HEK293 (cell line): ENCODE data around the gene MGME1.

Experiments used
- CTCF ChIA-PET: fragments of 350-600 bp; formaldehyde crosslinking; extraction: SDS; loops from one replicate; lab custom pipeline; 2021; ENCODE audit warnings: antibody characterized with exemption; lab: Yijun Ruan, JAX
- POLR2A ChIA-PET: fragments of 300-600 bp; formaldehyde crosslinking; extraction: SDS; loops from one replicate; lab custom pipeline; 2020; ENCODE audit warnings: antibody characterized with exemption, inconsistent platforms; lab: Yijun Ruan, JAX
- H3K27ac ChIP-seq: fragments of 200-500 bp; sonication (Bioruptor generic); 2 replicates; pipeline ENCODE4 v1.5.1; 2014; ENCODE audit warnings: low read depth, low read length, control low read depth, inconsistent platforms; ENCODE audit errors: extremely low read depth
- H3K36me3 ChIP-seq, 2 experiments: fragments of 200-500 bp in 1 of 2; sonication (Bioruptor generic) in 1 of 2; 1 replicate in 1 of 2; 2 replicates in 1 of 2; pipeline ENCODE4 v1.5.1; 2014 to 2017; ENCODE audit warnings: inconsistent platforms in 2 of 2, low read length in 2 of 2; ENCODE audit not compliant: control insufficient read depth in 2 of 2, insufficient read depth in 1 of 2
- H3K4me1 ChIP-seq: fragments of 200-500 bp; sonication (Bioruptor generic); 2 replicates; pipeline ENCODE4 v1.5.1; 2014; ENCODE audit warnings: mild to moderate bottlenecking, low read length, inconsistent platforms; ENCODE audit not compliant: control insufficient read depth, insufficient read depth
- H3K4me3 ChIP-seq: 2 replicates; pipeline ENCODE4 v1.5.1; 2011; ENCODE audit warnings: low read depth, mild to moderate bottlenecking, control low read depth, low read length, moderate library complexity
- H3K9me3 ChIP-seq: fragments of 200-500 bp; sonication (Bioruptor generic); 2 replicates; pipeline ENCODE4 v1.5.1; 2014; ENCODE audit warnings: low read depth, low read length, inconsistent platforms; ENCODE audit not compliant: control insufficient read depth, insufficient read depth
- OSR2 ChIP-seq: fragments of 450-650 bp; formaldehyde crosslinking; IDR thresholded peaks from 2 replicates; pipeline ENCODE4 v1.5.1; 2016; ENCODE audit warnings: missing biosample characterization, missing genetic modification characterization
- SP7 ChIP-seq: fragments of 450-650 bp; formaldehyde crosslinking; IDR thresholded peaks from 2 replicates; pipeline ENCODE4 v1.5.1; 2016; ENCODE audit warnings: missing biosample characterization, missing genetic modification characterization
- ZNF138 ChIP-seq: fragments of 450-650 bp; formaldehyde crosslinking; IDR thresholded peaks from 2 replicates; pipeline ENCODE4 v1.5.1; 2016; ENCODE audit warnings: missing biosample characterization, missing genetic modification characterization, borderline replicate concordance
- ZNF146 ChIP-seq: fragments of 450-650 bp; formaldehyde crosslinking; IDR thresholded peaks from 2 replicates; pipeline ENCODE4 v1.5.1; 2016; ENCODE audit warnings: missing biosample characterization, missing genetic modification characterization
- ZNF16 ChIP-seq: fragments of 450-650 bp; formaldehyde crosslinking; IDR thresholded peaks from 2 replicates; pipeline ENCODE4 v1.5.1; 2016; ENCODE audit warnings: low read depth, missing biosample characterization, missing genetic modification characterization
- ZNF548 ChIP-seq: fragments of 450-650 bp; formaldehyde crosslinking; IDR thresholded peaks from 2 replicates; pipeline ENCODE4 v1.5.1; 2016; ENCODE audit warnings: missing biosample characterization, missing genetic modification characterization
- ZNF658 ChIP-seq: fragments of 450-650 bp; formaldehyde crosslinking; IDR thresholded peaks from 2 replicates; pipeline ENCODE4; 2016; ENCODE audit warnings: missing biosample characterization, missing genetic modification characterization
- ZNF677 ChIP-seq: fragments of 450-650 bp; IDR thresholded peaks from 2 replicates; pipeline ENCODE4 v1.5.0; 2018; ENCODE audit warnings: missing biosample characterization, mild to moderate bottlenecking, missing genetic modification characterization, moderate library complexity
- ZNF768 ChIP-seq: fragments of 450-650 bp; formaldehyde crosslinking; IDR thresholded peaks from 2 replicates; pipeline ENCODE4 v1.5.1; 2018; ENCODE audit warnings: missing biosample characterization, mild to moderate bottlenecking, missing genetic modification characterization
- TF ChIP-seq, protein P1 (sequence below): fragments of 450-650 bp; formaldehyde crosslinking; IDR thresholded peaks from 2 replicates; pipeline ENCODE4 v1.5.1; 2017; ENCODE audit warnings: missing biosample characterization, missing genetic modification characterization
- TF ChIP-seq, protein P2 (sequence below): fragments of 450-650 bp; formaldehyde crosslinking; IDR thresholded peaks from 2 replicates; pipeline ENCODE4 v1.5.1; 2016; ENCODE audit warnings: missing biosample characterization, missing genetic modification characterization, low read depth
- TF ChIP-seq, protein P3 (sequence below): fragments of 450-650 bp; formaldehyde crosslinking; IDR thresholded peaks from 2 replicates; pipeline ENCODE4 v1.5.1; 2016; ENCODE audit warnings: missing biosample characterization, missing genetic modification characterization
- TF ChIP-seq, protein P4 (sequence below): fragments of 450-650 bp; formaldehyde crosslinking; IDR thresholded peaks from 2 replicates; pipeline ENCODE4 v1.5.1; 2016; ENCODE audit warnings: missing biosample characterization, missing genetic modification characterization
- TF ChIP-seq, protein P5 (sequence below): fragments of 450-650 bp; formaldehyde crosslinking; IDR thresholded peaks from 2 replicates; pipeline ENCODE4 v1.5.1; 2016; ENCODE audit warnings: missing biosample characterization, missing genetic modification characterization, borderline replicate concordance

Gene MGME1

DNA sequence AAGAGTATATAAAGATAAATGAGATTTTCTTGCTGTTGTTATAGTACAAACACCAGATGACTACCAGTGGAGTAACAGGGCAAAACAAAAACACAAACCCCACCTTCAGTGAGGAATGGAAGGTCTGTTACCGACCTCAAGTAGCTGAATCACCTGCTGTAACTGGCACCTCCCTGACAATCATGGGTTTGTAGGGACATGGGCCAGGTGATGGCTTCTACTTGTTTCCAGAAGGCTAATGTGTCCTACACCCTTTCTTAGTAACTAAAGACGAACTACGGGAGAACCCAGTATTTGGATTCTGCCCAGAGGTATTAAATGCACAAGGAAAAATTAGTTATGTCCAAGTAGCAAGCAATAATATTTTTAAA is 27.0 kb upstream of the MGME1 start:
- CTCF ChIA-PET, result interaction anchor here (0.6 to 0.9 kb wide), 3 partner anchors 62 to 495 kb away, joined by 3 read pairs; no protein-coding TSS in a partner anchor
- H3K27ac ChIP-seq, result no peak overlapping the region
- POLR2A ChIA-PET, result no interaction called here

More for the DNA sequence above, 27.0 kb upstream of the MGME1 start:
- peaks cover 5% of the 10 kb centered on the region; the same call in 1 of the 2 replicates for H3K4me1 ChIP-seq
- TF ChIP-seq, protein P1, sequence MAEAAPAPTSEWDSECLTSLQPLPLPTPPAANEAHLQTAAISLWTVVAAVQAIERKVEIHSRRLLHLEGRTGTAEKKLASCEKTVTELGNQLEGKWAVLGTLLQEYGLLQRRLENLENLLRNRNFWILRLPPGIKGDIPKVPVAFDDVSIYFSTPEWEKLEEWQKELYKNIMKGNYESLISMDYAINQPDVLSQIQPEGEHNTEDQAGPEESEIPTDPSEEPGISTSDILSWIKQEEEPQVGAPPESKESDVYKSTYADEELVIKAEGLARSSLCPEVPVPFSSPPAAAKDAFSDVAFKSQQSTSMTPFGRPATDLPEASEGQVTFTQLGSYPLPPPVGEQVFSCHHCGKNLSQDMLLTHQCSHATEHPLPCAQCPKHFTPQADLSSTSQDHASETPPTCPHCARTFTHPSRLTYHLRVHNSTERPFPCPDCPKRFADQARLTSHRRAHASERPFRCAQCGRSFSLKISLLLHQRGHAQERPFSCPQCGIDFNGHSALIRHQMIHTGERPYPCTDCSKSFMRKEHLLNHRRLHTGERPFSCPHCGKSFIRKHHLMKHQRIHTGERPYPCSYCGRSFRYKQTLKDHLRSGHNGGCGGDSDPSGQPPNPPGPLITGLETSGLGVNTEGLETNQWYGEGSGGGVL (tag by site-specific recombination), result no peak
- TF ChIP-seq, protein P2, sequence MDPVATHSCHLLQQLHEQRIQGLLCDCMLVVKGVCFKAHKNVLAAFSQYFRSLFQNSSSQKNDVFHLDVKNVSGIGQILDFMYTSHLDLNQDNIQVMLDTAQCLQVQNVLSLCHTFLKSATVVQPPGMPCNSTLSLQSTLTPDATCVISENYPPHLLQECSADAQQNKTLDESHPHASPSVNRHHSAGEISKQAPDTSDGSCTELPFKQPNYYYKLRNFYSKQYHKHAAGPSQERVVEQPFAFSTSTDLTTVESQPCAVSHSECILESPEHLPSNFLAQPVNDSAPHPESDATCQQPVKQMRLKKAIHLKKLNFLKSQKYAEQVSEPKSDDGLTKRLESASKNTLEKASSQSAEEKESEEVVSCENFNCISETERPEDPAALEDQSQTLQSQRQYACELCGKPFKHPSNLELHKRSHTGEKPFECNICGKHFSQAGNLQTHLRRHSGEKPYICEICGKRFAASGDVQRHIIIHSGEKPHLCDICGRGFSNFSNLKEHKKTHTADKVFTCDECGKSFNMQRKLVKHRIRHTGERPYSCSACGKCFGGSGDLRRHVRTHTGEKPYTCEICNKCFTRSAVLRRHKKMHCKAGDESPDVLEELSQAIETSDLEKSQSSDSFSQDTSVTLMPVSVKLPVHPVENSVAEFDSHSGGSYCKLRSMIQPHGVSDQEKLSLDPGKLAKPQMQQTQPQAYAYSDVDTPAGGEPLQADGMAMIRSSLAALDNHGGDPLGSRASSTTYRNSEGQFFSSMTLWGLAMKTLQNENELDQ (tag by site-specific recombination), result no peak
- TF ChIP-seq ZNF16 (tag by site-specific recombination) (no peak), ZNF658 (tag by site-specific recombination) (no peak), ZNF768 (no peak), OSR2 (tag by site-specific recombination) (no peak), ZNF146 (no peak), SP7 (tag by site-specific recombination) (no peak), ZNF677 (tag by site-specific recombination) (no peak), ZNF548 (tag by site-specific recombination) (no peak), ZNF138 (tag by site-specific recombination) (no peak)
- TF ChIP-seq, protein P3, sequence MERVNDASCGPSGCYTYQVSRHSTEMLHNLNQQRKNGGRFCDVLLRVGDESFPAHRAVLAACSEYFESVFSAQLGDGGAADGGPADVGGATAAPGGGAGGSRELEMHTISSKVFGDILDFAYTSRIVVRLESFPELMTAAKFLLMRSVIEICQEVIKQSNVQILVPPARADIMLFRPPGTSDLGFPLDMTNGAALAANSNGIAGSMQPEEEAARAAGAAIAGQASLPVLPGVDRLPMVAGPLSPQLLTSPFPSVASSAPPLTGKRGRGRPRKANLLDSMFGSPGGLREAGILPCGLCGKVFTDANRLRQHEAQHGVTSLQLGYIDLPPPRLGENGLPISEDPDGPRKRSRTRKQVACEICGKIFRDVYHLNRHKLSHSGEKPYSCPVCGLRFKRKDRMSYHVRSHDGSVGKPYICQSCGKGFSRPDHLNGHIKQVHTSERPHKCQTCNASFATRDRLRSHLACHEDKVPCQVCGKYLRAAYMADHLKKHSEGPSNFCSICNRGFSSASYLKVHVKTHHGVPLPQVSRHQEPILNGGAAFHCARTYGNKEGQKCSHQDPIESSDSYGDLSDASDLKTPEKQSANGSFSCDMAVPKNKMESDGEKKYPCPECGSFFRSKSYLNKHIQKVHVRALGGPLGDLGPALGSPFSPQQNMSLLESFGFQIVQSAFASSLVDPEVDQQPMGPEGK (tag by site-specific recombination), result no peak
- TF ChIP-seq, protein P4, sequence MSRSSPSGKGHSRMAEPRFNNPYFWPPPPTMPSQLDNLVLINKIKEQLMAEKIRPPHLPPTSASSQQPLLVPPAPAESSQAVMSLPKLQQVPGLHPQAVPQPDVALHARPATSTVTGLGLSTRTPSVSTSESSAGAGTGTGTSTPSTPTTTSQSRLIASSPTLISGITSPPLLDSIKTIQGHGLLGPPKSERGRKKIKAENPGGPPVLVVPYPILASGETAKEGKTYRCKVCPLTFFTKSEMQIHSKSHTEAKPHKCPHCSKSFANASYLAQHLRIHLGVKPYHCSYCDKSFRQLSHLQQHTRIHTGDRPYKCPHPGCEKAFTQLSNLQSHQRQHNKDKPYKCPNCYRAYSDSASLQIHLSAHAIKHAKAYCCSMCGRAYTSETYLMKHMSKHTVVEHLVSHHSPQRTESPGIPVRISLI (tag by site-specific recombination), result no peak
- TF ChIP-seq, protein P5, sequence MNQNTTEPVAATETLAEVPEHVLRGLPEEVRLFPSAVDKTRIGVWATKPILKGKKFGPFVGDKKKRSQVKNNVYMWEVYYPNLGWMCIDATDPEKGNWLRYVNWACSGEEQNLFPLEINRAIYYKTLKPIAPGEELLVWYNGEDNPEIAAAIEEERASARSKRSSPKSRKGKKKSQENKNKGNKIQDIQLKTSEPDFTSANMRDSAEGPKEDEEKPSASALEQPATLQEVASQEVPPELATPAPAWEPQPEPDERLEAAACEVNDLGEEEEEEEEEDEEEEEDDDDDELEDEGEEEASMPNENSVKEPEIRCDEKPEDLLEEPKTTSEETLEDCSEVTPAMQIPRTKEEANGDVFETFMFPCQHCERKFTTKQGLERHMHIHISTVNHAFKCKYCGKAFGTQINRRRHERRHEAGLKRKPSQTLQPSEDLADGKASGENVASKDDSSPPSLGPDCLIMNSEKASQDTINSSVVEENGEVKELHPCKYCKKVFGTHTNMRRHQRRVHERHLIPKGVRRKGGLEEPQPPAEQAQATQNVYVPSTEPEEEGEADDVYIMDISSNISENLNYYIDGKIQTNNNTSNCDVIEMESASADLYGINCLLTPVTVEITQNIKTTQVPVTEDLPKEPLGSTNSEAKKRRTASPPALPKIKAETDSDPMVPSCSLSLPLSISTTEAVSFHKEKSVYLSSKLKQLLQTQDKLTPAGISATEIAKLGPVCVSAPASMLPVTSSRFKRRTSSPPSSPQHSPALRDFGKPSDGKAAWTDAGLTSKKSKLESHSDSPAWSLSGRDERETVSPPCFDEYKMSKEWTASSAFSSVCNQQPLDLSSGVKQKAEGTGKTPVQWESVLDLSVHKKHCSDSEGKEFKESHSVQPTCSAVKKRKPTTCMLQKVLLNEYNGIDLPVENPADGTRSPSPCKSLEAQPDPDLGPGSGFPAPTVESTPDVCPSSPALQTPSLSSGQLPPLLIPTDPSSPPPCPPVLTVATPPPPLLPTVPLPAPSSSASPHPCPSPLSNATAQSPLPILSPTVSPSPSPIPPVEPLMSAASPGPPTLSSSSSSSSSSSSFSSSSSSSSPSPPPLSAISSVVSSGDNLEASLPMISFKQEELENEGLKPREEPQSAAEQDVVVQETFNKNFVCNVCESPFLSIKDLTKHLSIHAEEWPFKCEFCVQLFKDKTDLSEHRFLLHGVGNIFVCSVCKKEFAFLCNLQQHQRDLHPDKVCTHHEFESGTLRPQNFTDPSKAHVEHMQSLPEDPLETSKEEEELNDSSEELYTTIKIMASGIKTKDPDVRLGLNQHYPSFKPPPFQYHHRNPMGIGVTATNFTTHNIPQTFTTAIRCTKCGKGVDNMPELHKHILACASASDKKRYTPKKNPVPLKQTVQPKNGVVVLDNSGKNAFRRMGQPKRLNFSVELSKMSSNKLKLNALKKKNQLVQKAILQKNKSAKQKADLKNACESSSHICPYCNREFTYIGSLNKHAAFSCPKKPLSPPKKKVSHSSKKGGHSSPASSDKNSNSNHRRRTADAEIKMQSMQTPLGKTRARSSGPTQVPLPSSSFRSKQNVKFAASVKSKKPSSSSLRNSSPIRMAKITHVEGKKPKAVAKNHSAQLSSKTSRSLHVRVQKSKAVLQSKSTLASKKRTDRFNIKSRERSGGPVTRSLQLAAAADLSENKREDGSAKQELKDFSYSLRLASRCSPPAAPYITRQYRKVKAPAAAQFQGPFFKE (tag by site-specific recombination), result no peak
- TF ChIP-seq, all 188 proteins: peak for 0
- Histone ChIP-seq H3K4me3 (no peak overlapping the region), H3K36me3 (peaks cover 14 to 66% of the 10 kb centered on the region in 2 experiments), H3K9me3 (no peaks in the 10 kb centered on the region)
